Epithelial cell of esophagus (primary cell): ENCODE results near the gene PDK3.

Experiments used
- DNase-seq: peaks from one replicate; pipeline ENCODE4 v3.0.0; 2010; ENCODE audit warnings: low read depth
- H3K4me3 ChIP-seq: 2 replicates; pipeline ENCODE4 v1.5.1; 2011; ENCODE audit warnings: mild to moderate bottlenecking, low read length, control low read depth
- CTCF ChIP-seq: IDR thresholded peaks from 2 replicates; pipeline ENCODE4 v1.5.1; 2011; ENCODE audit warnings: low read depth, mild to moderate bottlenecking, low read length, control low read depth, inconsistent platforms; ENCODE audit not compliant: insufficient read depth; ENCODE audit errors: missing control alignments

The PDK3 gene

GRCh38 chrX:24553011-24553410 lies 87.9 kb downstream of the PDK3 start:
- DNase-seq, result peak; percentile 0
- TF ChIP-seq CTCF, result no peak
- no peak overlapping the region for H3K4me3 ChIP-seq

GRCh38 chrX:24561121-24561520 lies 96.0 kb downstream of the PDK3 start:
- peak; percentile 29 for DNase-seq

GRCh38 chrX:24563291-24564010 lies 98.4 kb downstream of the PDK3 start:
- no peak for DNase-seq
- no peak overlapping the region for H3K4me3 ChIP-seq
- no peak for TF ChIP-seq CTCF

More at GRCh38 chrX:24561121-24561520, 96.0 kb downstream of the PDK3 start:
- H3K4me3 ChIP-seq, result no peak overlapping the region
- no peak for TF ChIP-seq CTCF

GRCh38 chrX:24566240-24566639 lies 101.2 kb downstream of the PDK3 start:
- H3K4me3 ChIP-seq, result no peak overlapping the region
- no peak for DNase-seq
- no peak for TF ChIP-seq CTCF

- DNase-seq, result no peak
- TF ChIP-seq CTCF, result no peak
- H3K4me3 ChIP-seq, result no peak overlapping the region
Observed at GRCh38 chrX:24567169-24567568, 102.1 kb downstream of the PDK3 start.

- DNase-seq, result no peak
- H3K4me3 ChIP-seq, result no peak overlapping the region
- TF ChIP-seq CTCF, result no peak
Observed at GRCh38 chrX:24574743-24575142, 109.7 kb downstream of the PDK3 start.

- TF ChIP-seq CTCF, result no peak
- H3K4me3 ChIP-seq, result no peak overlapping the region
- DNase-seq, result no peak
Observed at GRCh38 chrX:24575496-24575895, 110.4 kb downstream of the PDK3 start.
